Endothelial cell (in vitro differentiated cells): ENCODE data around the gene FAT2. TPM values are rescaled to one million over a fixed set of nuclear protein-coding genes. Genes with fewer than 3 reads are reported as not detected.

Experiments used
- DNase-seq: peaks from one replicate; pipeline ENCODE4 v3.0.0; 2021; ENCODE audit warnings: low spot score
- H3K27ac Mint-ChIP-seq: one replicate; pipeline ENCODE4 v1.8.0; 2021; ENCODE audit warnings: mixed read lengths, inconsistent platforms; ENCODE audit not compliant: unreplicated experiment
- H3K27me3 Mint-ChIP-seq: one replicate; pipeline ENCODE4 v1.8.0; 2021; ENCODE audit warnings: mild to moderate bottlenecking, moderate library complexity, mixed read lengths, inconsistent platforms; ENCODE audit not compliant: unreplicated experiment
- H3K36me3 Mint-ChIP-seq: one replicate; pipeline ENCODE4 v1.8.0; 2021; ENCODE audit warnings: mild to moderate bottlenecking, low read depth, mixed read lengths, inconsistent platforms; ENCODE audit not compliant: unreplicated experiment
- H3K4me1 Mint-ChIP-seq: one replicate; pipeline ENCODE4 v1.8.0; 2021; ENCODE audit warnings: mild to moderate bottlenecking, mixed read lengths, inconsistent platforms; ENCODE audit not compliant: unreplicated experiment
- H3K4me3 Mint-ChIP-seq: one replicate; pipeline ENCODE4 v1.8.0; 2021; ENCODE audit warnings: mild to moderate bottlenecking, mixed read lengths, inconsistent platforms; ENCODE audit not compliant: unreplicated experiment
- H3K9me3 Mint-ChIP-seq: one replicate; pipeline ENCODE4 v1.8.0; 2021; ENCODE audit warnings: mixed read lengths, inconsistent platforms; ENCODE audit not compliant: unreplicated experiment
- total RNA-seq: library from RNA; stranded (reverse); fragmentation: NEBNext Ultra II Directional; extraction: Animal tissue kit (Norgen Biotek cat#: 25700); gene quantifications from one replicate; pipeline ENCODE4 v1.2.1, GENCODE V29; 2021; ENCODE audit not compliant: unreplicated experiment
- TF ChIP-seq, protein P1 (sequence below): fragments of 200-600 bp; sonication (generic); IDR thresholded peaks from one replicate; pipeline ENCODE4 v1.5.0; 2021; ENCODE audit warnings: antibody characterized with exemption; ENCODE audit not compliant: unreplicated experiment

FAT2 gene
- total RNA-seq, 1 donor from 2014 or later: 0.13 TPM

DNA sequence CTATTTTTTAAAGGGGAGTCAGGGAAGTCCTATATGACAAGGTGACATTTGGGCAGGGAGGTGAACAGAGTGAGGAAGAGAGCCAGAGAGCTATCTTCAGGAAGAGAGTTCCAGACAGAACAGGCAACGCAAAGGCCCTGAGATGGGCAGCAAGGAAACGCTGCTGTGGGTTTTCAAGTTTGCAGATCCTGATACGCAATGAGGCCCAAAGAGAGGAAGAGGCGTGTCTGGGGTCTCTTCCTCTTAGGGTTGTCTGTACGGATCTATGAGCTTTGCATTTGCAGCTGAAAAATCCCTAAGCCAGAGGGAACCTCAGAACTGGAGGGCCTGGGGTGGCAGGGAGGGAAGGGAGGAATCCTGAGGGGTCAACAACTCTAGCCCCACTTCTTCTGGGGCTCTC, 13.6 kb downstream of the FAT2 start:
- H3K4me1 Mint-ChIP-seq: peaks cover 13% of the 10 kb centered on the region
- no peaks in the 10 kb centered on the region for H3K9me3 Mint-ChIP-seq
- no peak overlapping the region for H3K27ac Mint-ChIP-seq
- H3K36me3 Mint-ChIP-seq: no peaks in the 10 kb centered on the region
- H3K27me3 Mint-ChIP-seq: no peaks in the 10 kb centered on the region
- no peak overlapping the region for H3K4me3 Mint-ChIP-seq
- TF ChIP-seq, protein P1, sequence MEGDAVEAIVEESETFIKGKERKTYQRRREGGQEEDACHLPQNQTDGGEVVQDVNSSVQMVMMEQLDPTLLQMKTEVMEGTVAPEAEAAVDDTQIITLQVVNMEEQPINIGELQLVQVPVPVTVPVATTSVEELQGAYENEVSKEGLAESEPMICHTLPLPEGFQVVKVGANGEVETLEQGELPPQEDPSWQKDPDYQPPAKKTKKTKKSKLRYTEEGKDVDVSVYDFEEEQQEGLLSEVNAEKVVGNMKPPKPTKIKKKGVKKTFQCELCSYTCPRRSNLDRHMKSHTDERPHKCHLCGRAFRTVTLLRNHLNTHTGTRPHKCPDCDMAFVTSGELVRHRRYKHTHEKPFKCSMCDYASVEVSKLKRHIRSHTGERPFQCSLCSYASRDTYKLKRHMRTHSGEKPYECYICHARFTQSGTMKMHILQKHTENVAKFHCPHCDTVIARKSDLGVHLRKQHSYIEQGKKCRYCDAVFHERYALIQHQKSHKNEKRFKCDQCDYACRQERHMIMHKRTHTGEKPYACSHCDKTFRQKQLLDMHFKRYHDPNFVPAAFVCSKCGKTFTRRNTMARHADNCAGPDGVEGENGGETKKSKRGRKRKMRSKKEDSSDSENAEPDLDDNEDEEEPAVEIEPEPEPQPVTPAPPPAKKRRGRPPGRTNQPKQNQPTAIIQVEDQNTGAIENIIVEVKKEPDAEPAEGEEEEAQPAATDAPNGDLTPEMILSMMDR: no peak
- no peak for DNase-seq

DNA sequence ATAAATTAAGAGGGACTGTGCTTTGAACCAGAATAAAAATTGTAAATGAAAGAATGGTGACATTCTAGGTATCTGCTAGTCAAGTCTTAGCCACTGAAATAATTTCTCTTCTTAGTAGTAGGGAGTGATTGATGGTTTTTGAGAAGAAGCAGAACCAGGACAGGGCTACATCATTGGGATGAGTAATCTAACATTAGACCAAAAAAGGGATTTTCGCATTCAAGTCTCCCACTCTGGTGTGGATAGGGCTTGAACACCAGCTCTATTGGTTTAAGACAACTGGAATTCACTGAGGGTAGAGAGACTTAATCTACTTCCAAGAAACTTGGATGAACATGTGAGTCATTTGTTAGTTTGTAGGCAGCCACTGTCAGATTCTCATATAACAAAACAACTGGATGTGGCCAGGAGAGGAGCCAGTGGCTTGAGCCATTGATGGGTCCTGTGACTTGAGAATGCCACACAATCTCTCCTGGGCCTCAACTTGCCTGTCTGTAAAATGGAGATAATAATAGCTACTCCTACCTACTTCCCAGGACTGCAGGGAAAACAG, 16.6 kb downstream of the FAT2 start:
- Mint-ChIP-seq H3K27ac (no peak overlapping the region), H3K27me3 (no peaks in the 10 kb centered on the region), H3K4me3 (no peak overlapping the region), H3K36me3 (no peaks in the 10 kb centered on the region), H3K4me1 (peaks cover 13% of the 10 kb centered on the region), H3K9me3 (no peaks in the 10 kb centered on the region)
- DNase-seq: no peak
- TF ChIP-seq, protein P1: no peak

DNA sequence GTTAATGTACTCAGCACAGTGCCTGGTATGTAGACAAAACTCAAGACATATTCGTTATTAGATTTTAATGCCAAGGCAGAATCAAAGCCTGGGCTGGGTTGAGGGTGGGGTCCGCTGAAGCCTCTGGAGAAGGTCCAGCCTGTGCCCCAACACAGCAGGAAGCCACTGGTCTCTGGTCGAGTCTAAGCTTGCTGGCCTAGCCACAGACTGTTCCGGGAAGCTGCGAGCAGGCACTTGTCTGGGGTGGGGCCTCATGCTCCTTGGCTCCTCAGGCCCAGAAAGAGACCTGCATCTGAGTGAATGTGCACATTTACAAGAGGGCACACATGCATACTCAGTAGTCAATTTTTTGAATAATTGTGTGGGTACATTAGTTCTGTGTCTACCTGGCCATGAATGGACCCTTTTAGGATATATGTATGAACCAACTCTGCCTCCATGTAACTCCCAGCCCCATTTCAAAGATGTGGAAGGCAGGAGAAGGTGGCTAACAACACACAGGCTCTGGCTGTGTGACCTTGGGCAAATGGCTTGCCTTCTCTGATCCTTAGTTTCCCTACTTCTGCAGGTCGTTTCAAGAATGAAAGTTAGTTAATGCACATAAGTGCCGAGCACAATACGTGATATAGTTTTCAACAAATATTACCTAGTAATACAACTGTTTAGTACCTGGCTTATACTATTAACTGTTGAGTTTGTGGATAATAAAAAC, 18.3 kb downstream of the FAT2 start:
- Mint-ChIP-seq H3K9me3 (no peaks in the 10 kb centered on the region), H3K27ac (no peak overlapping the region), H3K4me1 (peaks cover 9% of the 10 kb centered on the region), H3K27me3 (peaks cover 4% of the 10 kb centered on the region), H3K4me3 (no peak overlapping the region), H3K36me3 (no peaks in the 10 kb centered on the region)
- TF ChIP-seq, protein P1: no peak
- no peak for DNase-seq

DNA sequence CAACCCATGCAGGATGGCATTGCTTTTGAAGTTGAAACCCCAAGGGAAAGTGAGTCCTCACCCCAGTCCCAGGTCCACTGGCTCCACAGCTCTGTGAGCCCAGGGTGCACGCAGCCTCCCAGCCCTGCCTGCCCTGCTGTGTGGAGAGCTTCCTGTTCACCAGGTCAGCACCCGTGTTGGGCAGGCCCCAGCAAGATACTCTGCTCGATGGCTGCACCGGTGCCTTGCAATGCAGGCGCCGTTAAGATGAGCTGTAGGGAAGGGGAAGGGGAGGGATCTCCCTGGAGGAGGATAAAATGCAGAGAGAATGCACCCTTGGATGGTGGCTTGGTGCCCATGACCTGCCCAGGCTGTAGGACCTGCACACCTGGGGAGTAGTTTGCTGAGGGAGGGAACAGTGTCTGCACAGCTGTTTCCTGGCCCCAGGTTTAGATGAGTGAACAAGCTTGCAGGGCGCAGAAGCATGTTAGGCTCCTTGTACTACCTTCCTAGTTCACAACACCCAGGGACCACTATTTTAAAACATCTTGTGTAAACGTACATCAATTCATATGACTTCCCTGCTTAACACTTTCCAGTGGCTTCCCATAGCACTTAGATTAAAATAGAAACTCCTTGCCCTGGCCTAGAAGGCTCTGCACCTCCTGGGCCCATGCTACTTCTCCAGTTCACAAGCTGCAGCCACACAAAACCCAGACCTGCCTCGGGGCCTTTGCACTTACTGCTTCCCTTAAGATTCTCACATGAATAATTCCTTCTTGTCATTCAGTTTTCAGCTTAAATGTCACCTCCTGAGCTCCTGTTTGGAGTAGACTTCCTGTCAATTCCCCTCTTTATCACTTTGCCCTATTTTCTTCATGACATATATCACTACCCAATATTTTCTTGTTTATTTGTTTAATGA, 19.6 kb downstream of the FAT2 start:
- no peak overlapping the region for H3K4me3 Mint-ChIP-seq
- no peaks in the 10 kb centered on the region for H3K9me3 Mint-ChIP-seq
- H3K36me3 Mint-ChIP-seq: no peaks in the 10 kb centered on the region
- no peaks in the 10 kb centered on the region for H3K4me1 Mint-ChIP-seq
- TF ChIP-seq, protein P1: no peak
- no peak overlapping the region for H3K27ac Mint-ChIP-seq
- no peak for DNase-seq
- peaks cover 4% of the 10 kb centered on the region for H3K27me3 Mint-ChIP-seq
